Measurements from ENCODE around the gene FBXO24.
A peak's percentile ranks its signal among the peaks of the same experiment; 100 is the strongest.
"Not testable (repeated sequence)": the region's sequence is repeated elsewhere in the genome, so short reads cannot be mapped to it uniquely, and the experiment has no call there.

FBXO24 gene

DNA sequence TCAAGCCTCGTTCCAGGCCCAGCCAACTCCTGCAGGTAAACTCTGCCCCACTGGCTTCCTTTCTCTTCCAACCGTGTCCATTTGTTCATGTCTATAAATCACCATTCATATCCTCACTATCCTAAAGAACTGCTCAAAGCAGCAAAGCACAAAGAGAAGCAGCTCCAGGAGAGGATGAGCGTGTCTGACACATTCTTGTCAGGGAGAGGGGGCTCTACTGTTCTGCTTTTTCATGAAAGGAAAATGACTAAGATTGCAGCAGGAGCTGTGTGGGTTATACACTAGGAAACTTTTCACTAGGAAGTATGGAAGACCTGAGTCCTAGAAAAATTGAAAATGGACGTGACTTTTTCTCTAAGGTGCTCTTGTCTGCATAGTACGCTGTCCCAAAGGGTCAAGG is 30.4 kb upstream of the FBXO24 start:
- DNase-seq (ENCODE audit: extremely low spot score, insufficient read length, low read depth) (no peak), FAIRE-seq (no peak)

DNA sequence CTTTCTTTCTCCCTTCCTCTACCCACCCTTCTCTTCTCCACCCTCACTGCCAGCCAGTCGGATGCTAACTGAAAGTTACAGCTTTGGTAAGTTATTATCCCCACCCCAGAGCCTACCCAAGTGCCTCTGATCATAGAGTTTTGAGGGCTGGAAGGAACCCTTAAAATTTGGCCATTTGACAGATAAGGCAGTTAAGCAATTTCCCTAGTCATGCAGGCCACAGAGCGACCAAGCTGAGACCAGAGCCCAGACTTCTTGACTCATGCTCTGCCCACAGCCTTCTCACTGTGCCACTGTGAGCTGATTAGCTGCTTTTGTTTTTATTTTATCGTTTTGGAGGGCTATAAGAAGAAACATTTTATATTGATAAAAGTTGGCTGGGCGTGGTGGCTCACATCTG is 29.6 kb upstream of the FBXO24 start:
- FAIRE-seq = no peak

DNA sequence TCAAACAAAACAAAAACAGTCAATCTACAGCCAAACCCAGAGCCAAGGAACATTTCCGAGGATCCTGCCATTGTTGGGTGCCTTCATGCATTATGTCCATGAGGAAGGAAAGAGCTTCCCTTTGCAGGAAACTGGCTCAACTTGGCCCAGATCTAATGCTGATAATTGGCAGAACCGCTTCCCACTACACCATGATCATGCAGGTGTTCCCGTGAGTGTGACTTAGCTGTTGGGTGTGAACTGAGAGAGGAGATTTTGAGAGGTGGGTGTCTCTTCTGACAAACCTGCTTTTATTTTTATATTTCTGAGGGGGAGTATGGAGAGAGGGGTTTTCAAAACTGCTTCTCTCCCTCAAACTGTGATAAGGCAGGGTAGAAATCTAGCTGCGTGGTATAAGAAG is 27.0 kb upstream of the FBXO24 start:
- no peak for DNase-seq (ENCODE audit: extremely low spot score, insufficient read length, low read depth)
- FAIRE-seq = no peak

More for the DNA sequence above, 29.6 kb upstream of the FBXO24 start:
- DNase-seq (ENCODE audit: extremely low spot score, insufficient read length, low read depth) = no peak

DNA sequence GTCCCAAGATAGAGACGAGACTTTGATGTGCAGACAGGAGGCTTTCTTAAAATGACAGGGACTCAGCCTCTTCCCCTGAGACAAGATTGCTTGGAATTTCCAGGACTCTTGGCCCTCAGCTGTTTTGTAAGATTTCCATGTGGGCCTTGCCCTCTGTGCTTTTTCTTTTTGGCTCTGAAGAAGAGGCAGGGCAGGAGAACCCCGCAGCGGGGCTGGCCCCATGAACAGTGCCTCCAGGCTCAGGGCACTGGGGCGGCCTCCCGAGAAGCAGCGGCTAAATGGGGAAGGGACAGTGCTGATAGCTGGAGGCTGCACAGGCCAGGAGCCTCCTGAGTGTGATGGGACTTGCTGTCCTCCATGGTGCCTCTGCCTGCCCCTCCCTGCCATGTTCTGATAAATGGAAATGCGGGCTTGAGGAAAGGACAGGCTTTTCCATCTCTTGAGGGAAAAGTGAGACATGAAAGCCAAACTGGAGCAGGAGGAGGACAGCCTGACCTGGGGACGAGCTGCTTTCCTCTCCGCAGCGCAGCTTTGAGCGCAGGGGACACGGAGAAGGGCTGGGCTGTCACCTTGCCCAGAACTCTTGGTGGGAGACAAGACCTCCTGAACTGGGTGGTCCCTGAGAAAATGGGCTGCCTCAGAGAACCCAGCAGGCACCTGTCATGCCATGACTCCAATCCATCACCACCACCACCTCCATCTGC is 24.5 kb upstream of the FBXO24 start:
- FAIRE-seq = no peak
- no peak for DNase-seq (ENCODE audit: extremely low spot score, insufficient read length, low read depth)

DNA sequence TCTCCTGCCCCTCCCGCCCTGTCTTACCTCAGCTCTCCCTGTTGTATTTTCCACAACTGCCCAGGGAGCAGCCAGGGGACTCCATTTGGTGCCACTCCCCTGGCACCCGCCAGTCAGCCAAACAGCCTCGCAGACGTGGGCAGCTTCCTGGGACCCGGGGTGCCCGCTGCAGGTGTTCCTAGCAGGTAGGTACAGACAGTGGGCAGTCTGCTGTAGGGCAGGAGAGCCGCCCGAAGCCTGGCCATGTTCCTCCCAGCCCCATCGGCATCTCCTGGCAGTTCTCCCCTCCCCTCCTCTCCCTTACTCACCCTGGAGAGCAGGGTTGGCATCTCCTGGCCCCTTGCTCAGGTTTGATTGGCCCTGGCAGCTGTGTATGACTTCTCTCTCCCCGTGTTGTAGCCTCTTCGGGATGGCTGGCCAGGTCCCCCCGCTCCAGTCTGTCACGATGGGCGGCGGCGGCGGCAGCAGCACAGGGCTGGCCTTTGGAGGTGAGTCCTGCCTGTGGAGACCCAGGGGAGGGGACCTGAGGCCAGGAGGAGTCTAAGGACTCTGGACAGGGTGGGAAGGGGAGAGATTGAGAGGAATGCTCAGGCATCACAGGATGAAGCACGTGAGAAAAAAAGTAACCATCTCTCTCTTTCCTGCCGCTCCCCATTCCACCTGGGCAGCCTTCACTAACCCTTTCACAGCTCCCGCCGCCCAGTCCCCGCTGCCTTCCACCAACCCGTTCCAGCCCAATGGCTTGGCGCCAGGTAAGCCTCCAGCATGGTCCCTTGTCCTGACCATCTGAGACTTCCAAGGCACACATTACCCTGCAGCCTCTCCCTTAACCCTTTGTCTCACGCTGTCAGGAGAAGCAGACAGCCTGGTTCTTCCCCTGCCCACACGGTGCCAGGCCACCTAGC is 23.7 kb upstream of the FBXO24 start:
- FAIRE-seq = no peak
- no peak for DNase-seq (ENCODE audit: extremely low spot score, insufficient read length, low read depth)

DNA sequence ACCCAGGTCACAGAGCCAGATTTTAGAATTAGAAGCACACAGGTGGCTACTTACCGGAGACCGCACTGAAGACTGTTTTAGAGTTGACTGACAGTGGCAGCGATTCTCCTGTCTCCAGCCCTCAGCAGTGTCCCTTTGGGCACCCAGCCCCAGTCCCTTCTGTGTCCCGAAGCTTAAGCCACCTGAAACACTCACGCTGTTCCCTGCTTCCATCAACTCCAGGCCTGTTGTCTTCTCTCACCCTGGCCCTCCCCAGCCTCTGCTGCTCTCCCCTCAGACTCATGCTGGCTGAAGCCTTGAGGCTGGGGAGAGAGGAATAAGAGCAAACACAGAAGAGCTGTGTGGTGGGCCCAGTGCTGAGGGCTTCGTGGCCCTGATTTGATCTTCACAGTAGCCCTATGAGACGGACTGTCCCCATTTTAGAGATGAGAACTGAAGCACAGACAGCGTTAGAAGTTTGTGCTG is 23.0 kb upstream of the FBXO24 start:
- DNase-seq (ENCODE audit: extremely low spot score, insufficient read length, low read depth) = no peak
- FAIRE-seq = no peak

DNA sequence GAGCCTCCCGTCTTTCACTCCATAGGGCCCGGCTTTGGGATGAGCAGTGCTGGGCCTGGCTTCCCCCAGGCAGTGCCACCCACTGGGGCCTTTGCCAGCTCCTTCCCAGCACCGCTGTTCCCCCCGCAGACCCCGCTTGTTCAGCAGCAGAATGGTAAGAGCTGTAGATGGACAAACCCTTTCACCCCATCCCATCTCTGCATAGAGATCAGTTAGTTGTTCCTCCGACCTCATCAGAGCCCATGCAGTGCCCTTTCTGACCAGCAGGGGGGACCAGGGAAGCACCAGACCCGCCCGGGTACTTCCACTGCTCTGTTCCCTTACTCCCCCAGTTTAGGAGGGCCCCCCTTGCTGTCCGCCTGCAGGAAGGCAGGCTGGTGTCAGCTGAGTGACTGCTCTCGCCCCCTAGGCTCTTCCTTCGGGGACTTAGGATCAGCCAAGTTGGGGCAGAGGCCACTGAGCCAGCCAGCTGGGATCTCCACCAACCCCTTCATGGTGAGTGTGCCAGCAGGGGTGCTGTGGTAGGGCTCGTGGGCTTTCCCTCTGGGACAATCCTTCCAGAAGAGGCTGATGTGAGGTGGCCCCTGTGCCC is 22.2 kb upstream of the FBXO24 start:
- no peak for DNase-seq (ENCODE audit: extremely low spot score, insufficient read length, low read depth)
- FAIRE-seq = peak; percentile 84

DNA sequence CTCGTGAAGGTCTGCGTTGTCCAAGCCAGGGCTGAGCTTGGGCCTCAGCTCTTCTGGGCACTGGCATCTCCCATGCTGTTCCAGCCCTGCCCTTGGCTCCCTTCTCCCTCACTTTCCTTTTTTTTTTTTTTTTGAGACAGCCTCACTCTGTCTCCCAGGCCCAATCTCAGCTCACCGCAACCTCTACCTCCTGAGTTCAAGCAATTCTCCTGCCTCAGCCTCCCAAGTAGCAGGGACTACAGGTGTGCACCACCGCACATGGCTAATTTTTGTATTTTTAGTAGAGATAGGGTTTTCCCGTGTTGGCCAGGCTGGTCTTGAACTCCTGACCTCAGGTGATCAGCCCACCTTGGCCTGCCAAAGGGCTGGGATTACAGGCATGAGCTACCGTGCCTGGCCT is 21.7 kb upstream of the FBXO24 start:
- DNase-seq (ENCODE audit: extremely low spot score, insufficient read length, low read depth); FAIRE-seq: not testable (repeated sequence)

DNA sequence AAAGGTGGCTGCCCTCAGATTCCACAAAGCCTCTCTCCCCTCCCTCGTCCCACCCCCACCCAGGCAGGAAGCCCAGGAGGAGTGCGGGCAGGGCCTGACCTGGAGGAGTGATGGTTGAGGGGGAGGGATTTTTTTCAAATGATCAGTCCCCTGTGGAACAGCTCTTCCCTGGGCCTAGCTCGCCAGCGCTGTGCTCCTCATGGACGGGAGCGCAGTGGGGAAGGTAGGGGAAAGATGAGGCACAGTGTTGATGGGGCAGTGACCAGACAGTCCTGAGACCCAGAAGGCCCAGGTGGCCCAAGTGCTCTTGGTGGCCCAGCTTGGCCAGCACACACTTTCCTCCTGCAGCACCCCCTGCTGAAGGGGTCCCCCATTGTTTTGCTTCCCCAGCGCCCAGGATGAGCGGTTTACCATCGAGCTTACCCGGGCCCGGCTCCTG is 21.0 kb upstream of the FBXO24 start:
- FAIRE-seq (no peak), DNase-seq (ENCODE audit: extremely low spot score, insufficient read length, low read depth) (no peak)

DNA sequence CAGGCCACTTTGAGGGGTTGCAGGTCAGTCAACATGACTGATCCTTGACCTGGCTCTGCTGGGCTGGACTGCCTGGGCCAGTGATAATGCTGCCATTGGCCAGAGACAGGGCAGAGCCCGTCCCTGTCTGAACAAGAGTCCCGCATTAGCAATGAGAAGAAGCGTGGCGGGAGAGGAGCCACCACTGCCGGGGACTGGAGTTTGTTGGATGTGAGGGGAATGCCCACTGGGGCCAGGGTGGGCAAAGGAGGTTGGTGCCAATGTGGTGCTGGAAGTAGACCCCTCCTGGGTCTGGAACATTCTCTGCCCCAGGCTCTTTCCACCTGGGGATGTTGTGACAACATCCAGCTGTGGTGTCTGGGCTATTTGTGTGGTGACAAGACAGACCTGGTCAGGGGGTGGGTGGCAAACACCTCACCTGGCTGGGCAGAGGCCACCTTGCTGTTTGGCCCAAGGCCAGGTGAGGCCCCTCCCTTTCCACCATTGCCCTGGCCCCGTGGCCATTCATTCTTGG is 20.1 kb upstream of the FBXO24 start:
- no peak for DNase-seq (ENCODE audit: extremely low spot score, insufficient read length, low read depth)
- FAIRE-seq = no peak

DNA sequence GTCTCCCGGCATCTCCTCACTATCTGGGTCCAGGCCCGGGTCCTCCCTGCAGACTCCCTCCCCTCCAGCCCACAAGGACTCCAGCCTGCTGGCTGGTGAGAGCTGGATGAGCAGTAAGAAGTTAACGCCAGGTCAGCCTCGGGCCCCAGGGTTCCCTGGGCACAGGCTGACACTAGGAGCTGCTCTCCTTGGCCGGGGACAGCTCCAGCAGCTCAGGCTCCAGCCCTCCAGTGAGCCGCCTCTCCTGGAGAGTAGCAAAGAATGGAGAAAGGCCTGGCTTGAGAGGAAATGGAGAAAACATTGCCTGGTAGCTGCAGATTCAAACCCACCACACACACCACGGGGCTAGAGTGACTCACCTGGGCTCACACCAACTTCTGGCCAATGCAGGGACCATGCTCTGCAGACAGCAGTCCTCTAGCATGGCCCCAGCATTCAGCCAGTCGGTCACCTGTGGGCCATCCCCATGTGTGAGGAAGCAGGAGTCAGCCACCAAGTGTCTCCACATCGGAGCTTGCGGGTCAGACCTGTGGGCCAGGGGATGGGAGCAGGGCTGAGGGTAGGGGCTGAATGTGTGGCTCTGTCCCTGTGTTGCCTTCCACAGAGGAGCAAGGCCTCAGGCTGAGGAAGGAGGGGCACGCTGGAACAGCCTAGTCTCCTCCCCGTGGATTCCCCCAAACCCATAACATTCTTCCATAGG is 18.9 kb upstream of the FBXO24 start:
- FAIRE-seq (no peak), DNase-seq (ENCODE audit: extremely low spot score, insufficient read length, low read depth) (no peak)

DNA sequence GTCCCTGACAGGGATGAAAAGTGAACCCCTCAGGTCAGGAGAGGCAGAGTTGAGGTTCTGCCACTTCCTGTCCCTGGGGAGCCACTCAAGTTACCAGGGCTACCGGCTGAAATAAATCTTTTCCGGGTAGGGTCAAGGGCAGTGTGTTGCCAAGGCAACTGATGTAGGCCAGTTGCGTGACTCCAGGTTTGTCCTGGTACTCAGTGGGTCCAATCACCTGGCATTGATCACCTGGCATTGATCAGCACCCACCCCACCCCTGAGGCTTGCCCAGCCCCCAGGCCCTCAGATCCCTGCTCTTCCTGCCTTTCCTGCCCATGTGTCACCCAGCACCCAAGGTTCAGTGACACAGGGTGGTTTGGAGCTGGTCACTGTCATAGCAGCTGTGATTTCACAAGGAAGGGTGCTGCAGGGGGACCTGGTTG is 18.4 kb upstream of the FBXO24 start:
- DNase-seq (ENCODE audit: extremely low spot score, insufficient read length, low read depth) (no peak), FAIRE-seq (no peak)

DNA sequence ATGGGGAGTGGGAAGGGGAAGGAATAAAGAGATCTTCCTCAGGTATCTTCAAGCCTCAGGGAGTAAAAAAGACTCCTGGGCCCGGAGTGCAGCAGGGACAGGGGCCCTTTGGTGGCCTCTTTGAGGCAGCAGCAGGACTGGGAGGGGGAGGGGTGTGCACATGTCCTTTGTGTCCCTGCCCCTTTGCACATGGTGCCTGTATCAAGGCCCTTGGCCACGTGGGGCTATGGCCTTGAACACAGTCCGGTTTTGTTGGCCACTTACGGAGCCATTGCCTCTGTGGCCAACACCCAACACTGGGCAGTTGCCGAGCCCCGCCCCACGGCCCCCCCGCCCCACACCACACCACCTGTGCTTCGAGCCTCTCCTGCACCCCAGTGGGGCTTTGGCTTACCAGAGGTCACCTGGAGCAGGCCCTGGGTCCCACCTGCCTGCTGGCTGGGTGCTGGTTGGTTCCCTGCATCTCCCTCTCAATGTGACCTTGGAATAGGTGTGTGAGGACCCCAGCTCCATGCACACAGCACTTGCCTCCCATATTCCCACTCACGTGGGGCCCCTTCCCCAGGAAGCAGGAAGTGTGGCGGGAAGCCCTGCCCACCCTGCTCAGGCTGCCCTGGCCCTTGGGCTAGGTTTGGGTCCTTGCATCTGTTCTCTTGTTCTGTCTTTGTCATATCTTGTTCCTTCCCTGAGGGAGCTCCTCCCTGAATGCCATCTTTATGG is 17.8 kb upstream of the FBXO24 start:
- FAIRE-seq = peak; percentile 21
- DNase-seq (ENCODE audit: extremely low spot score, insufficient read length, low read depth) = no peak

DNA sequence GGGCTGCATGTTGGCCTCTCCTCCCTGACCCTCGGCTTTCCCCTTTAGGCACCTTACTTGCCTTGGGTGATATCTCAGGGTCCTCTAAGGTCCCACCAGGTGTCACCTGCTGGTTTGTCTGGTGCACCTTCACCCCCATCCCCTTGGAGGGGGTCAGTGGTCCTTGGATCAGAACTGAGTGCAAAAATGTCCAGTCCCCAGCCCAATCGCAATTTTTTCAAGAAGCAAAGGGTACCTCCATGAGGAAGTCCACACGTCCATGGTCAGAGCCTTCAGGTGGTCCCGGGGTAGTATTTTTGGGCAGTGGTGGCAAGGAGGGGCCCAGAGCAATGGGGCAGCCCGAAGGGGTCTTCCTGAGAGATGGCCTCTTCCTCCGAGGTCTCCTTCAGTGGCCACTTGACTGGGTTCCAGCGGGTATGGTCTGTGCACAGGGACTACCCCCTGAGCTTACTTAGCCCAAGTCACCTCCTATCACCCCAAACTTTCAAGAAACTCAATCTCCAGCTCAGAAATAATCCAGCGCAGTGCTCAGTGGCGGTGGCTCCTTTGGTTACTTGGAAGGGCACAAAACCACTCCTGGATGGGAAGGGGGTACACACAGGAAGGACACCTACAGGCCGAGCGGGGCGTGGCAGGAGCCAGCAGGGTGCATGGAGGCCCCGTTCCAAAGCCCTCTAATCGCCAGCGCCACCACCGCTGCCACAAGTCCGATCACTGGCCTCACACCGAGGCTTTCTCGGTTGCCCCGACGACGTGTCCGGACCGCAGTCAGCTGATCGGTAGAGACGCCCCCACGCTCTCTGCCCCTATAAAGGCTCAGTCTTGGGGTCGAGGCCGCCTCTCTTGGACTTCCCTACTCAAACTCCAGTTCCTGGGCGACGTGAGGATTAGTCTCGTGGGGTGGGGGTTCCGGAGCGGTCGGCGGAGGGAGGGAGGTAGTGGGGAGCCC is 17.0 kb upstream of the FBXO24 start:
- FAIRE-seq (peak; percentile 74), DNase-seq (ENCODE audit: extremely low spot score, insufficient read length, low read depth) (no peak)

DNA sequence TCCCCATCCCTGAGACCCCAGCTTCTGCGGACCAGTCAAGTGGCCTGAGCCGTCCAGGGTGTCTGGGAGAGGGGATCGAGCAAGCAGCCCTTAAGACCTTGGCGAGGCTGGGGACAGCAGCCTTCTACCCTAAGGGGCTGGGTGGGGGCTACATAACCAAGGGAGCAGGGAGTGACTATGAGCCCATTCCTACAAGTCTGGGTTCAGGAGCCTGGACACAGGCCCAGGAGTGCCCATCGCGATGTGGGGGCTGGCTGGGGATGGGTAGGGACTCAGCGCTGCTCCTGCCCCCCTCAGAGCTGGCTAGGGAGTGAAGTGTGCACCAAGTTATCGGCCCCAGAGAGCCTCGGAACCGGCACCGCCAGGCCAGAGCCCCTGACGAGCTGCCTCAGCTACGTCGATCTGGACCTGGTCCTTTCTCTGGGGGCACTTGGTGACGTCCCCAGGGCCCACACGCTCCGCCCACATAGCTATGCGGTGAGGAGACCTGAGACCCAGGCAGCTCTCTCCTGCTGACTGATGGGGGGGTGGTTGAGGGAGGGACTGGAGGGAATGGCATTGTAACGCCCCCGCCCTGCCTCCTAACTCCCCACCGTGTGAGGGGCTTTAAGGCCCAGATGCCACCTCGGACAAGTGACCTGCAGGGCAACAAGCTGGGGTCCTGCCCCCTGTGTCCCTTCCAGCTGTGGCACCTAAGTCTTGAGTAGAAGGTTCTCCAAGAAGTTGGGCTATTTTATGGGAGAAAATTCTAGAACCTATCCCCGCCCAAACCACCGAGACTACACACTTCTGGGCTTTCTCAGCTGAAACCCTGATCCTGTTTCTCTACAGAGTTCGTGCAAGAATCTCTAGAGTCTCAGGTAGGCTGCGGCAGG is 14.9 kb upstream of the FBXO24 start:
- DNase-seq (ENCODE audit: extremely low spot score, insufficient read length, low read depth) (no peak), FAIRE-seq (no peak)

DNA sequence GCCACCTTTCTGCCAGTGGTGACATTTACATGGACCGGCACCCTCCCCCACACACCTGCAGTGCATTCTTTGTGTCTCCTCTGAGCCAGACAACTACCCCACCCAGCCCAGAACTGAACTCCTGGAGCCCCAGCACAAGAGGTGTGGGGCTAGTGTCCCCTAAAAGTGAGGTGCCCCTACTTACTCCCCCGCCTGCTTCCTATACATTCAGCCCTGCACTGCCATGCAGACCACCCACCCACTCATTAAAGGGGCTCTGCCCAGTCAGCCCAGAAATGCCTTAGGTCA is 14.4 kb upstream of the FBXO24 start:
- DNase-seq (ENCODE audit: extremely low spot score, insufficient read length, low read depth) (no peak), FAIRE-seq (no peak)

DNA sequence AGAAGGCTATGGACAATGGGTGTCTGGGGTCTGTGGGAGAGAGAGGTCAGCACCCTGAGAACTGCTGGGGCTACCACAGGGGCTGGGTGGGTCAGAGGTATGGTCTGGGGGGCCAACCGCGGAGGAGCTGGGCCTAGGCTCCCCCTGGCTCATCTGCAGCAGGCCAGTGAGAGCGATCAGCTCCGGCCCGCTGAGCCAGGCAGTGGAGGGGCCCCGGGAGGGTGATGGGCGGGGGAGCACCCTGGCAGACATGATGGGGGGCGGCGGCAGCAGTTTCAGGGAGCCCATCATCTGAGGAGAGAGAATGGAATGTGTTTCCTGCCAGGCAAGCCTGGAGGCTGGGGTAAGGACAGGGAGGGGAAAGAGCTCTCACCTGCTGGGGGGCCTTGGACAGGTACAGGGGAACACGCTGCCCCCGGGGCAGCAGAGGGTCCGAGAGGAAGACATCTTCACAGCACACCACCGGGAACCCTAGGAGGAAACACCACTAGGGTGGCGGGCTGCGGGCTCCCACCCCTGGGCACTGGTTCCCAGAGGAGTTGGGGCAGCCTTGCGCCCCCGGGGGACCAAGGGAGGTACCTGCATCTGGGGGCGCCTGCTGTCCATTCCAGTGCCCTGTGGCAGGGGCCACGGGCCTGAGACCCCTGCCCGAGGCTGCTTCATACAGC is 13.7 kb upstream of the FBXO24 start:
- FAIRE-seq (no peak), DNase-seq (ENCODE audit: extremely low spot score, insufficient read length, low read depth) (no peak)
